COR-L47 (cell line): ENCODE data around the gene SOX4.

Source experiments
- DNase-seq: peaks from one replicate; lab custom pipeline; 2025; lab: John Stamatoyannopoulos, UW

Gene SOX4

GRCh38 chr6:21613809-21614208, 20.3 kb downstream of the SOX4 start:
- no peak for DNase-seq

- no peak for DNase-seq
These were observed 20.7 kb downstream of the SOX4 start for GRCh38 chr6:21614226-21614625.

- DNase-seq = no peak
These were observed 22.0 kb downstream of the SOX4 start for GRCh38 chr6:21615504-21615903.

- DNase-seq = no peak
These were observed 22.5 kb downstream of the SOX4 start for GRCh38 chr6:21616005-21616404.

- no peak for DNase-seq
These were observed 32.1 kb downstream of the SOX4 start for GRCh38 chr6:21625642-21626041.

- DNase-seq = no peak
These were observed 33.2 kb downstream of the SOX4 start for GRCh38 chr6:21626756-21627155.

- DNase-seq = no peak
These were observed 34.6 kb downstream of the SOX4 start for GRCh38 chr6:21628160-21628559.

GRCh38 chr6:21633511-21634109, 40.1 kb downstream of the SOX4 start:
- DNase-seq = no peak

GRCh38 chr6:21634582-21634981, 41.0 kb downstream of the SOX4 start:
- DNase-seq = no peak

- no peak for DNase-seq
These were observed 43.3 kb downstream of the SOX4 start for GRCh38 chr6:21636876-21637275.

GRCh38 chr6:21639316-21639715, 45.8 kb downstream of the SOX4 start:
- no peak for DNase-seq
